LNCaP clone FGC (cell line): ENCODE measurements around the gene COMTD1.

Experiments
- DNase-seq: peaks from one replicate; pipeline ENCODE4 v3.0.0-alpha.2; 2011; ENCODE audit warnings: low read depth
- H3K4me3 ChIP-seq: 2 replicates; pipeline ENCODE4 v1.5.1; 2011; ENCODE audit warnings: mild to moderate bottlenecking, low read depth, low read length, control low read depth
- TF ChIP-seq, protein P1 (sequence below): IDR thresholded peaks from 2 replicates; pipeline ENCODE4 v1.5.1; 2012; ENCODE audit warnings: mild to moderate bottlenecking; ENCODE audit not compliant: control insufficient read depth, insufficient read depth; ENCODE audit errors: extremely low read depth

Gene COMTD1

DNA sequence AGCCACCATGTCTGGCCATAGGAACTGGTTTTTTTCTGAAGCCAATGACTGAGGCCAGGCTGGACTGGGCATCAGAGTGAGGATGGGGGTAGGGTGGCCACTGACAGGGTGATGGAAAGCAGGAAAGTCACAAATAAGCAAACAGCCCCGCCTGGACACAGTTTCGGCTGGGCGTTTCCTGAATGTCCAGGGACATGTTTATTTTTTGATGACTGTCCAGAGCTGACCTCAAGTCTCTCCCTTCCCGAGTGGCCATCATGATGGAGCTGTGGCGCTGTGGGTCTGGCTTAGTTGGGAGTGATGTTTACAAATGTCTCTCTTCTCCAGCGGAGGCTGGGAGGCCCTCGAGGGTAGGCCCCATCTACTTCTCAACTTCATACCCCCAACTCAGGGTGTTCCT is 37.1 kb upstream of the COMTD1 start:
- no peak for DNase-seq
- no peak overlapping the region for H3K4me3 ChIP-seq
- TF ChIP-seq, protein P1, sequence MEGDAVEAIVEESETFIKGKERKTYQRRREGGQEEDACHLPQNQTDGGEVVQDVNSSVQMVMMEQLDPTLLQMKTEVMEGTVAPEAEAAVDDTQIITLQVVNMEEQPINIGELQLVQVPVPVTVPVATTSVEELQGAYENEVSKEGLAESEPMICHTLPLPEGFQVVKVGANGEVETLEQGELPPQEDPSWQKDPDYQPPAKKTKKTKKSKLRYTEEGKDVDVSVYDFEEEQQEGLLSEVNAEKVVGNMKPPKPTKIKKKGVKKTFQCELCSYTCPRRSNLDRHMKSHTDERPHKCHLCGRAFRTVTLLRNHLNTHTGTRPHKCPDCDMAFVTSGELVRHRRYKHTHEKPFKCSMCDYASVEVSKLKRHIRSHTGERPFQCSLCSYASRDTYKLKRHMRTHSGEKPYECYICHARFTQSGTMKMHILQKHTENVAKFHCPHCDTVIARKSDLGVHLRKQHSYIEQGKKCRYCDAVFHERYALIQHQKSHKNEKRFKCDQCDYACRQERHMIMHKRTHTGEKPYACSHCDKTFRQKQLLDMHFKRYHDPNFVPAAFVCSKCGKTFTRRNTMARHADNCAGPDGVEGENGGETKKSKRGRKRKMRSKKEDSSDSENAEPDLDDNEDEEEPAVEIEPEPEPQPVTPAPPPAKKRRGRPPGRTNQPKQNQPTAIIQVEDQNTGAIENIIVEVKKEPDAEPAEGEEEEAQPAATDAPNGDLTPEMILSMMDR = no peak

DNA sequence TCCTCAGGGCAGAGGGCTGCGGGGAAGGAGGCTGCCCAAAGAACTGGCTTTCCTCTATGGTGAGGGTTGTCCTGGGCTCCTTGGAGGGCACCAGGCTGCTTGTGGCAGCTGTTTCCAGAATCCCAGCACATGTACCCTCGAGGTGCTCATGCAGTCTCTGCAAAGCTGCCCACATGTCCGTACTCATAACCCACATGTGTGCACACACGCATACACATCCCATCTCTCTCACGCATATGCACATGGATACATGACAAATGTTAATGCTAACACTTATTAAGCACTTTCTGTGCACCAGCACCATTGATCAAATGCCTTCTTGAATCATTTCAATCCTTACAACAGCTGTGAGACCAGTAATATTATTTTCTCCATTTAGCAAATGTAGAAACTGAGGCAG is 36.3 kb upstream of the COMTD1 start:
- DNase-seq = no peak
- H3K4me3 ChIP-seq = no peak overlapping the region
- TF ChIP-seq, protein P1 = no peak

DNA sequence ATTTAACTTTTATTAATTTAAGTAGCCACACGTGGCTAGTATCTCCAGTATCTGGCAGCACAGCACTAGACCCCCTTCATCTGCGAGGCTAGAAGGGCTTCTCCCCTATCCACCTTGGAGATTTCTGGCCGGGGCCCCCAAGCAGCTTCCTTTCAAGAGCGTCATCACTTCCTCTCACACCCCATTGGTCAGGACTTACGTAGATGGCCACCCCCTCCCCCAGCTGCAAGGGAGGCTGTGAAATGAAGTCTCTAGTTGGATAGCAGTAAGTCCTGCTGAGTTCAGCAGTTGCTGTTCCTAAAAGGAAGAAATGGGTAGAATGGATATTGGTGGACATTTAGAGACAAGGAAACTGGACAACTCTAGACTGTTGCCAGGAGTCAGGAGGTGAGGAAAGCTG is 33.8 kb upstream of the COMTD1 start:
- no peak overlapping the region for H3K4me3 ChIP-seq
- no peak for DNase-seq
- TF ChIP-seq, protein P1 = no peak

GRCh38 chr10:75266945-75267344 is 31.2 kb upstream of the COMTD1 start:
- no peak overlapping the region for H3K4me3 ChIP-seq
- no peak for DNase-seq
- TF ChIP-seq, protein P1 = no peak

- no peak overlapping the region for H3K4me3 ChIP-seq
- no peak for DNase-seq
- TF ChIP-seq, protein P1 = no peak
Observed at GRCh38 chr10:75265856-75266255, 30.1 kb upstream of the COMTD1 start.

GRCh38 chr10:75263806-75264205 is 28.0 kb upstream of the COMTD1 start:
- DNase-seq = no peak
- no peak overlapping the region for H3K4me3 ChIP-seq
- TF ChIP-seq, protein P1 = no peak

GRCh38 chr10:75261813-75262705 is 26.3 kb upstream of the COMTD1 start:
- TF ChIP-seq, protein P1 = no peak
- H3K4me3 ChIP-seq = no peak overlapping the region
- DNase-seq = no peak
